ENCODE results near the gene NFATC2IP. TPM values are rescaled to one million over a fixed set of nuclear protein-coding genes. Genes with fewer than 3 reads are reported as not detected.

Gene NFATC2IP
- total and polyA plus RNA-seq, 10 of the 15 experiments (the other 5 are each of a cell fraction or from before 2014, with no cell fraction given), result 12.2 to 93.9 (median 46.9) TPM

DNA sequence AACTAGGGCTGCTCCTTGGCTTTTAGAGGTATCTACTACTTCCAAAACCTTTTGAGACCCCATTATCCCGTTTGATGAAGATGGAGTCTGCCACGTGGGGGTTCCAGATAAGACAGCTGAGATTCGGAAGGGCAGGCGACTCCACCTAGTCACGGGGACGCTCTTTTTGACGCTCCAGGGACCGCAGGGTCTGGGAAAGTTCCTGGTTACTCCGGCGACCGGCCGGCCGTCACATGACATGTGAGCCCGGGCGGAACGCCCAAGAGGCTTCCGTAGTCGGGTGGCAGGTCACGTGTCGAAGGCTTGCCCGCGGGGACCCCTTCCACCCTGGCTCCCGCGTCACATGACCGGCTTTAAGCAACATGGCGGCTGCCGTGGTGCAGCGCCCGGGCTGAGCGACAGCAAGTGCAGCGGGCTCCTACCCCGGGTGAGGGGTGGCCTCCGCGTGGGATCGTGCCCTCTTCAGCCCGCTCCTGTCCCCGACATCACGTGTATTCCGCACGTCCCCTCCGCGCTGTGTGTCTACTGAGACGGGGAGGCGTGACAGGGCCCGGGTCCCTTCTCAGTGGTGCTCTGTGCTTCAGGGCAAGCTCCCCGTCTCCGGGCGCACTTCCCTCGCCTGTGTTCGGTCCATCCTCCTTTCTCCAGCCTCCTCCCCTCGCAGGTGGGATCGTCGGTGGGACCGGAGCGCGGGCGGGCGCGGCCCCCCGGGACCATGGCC is 23.9 kb downstream of the NFATC2IP start, which contains the start of gene SPNS1 (continued):
- peak; percentile 52 to 61; a peak in 1 of 4 replicates for TF ChIP-seq EP300 (IDR thresholded peaks at IDR 0.05; ENCODE audit: borderline replicate concordance in 1 of 2, control insufficient read depth in 1 of 2, low read depth in 2 of 2, low read length in 2 of 2)
- no peak for TF ChIP-seq SUZ12 (IDR thresholded peaks at IDR 0.05; ENCODE audit: unreplicated experiment)
- no peak; the same call in 1 of the 2 replicates for TF ChIP-seq RB1 (IDR thresholded peaks at IDR 0.05; ENCODE audit: borderline replicate concordance)
- TF ChIP-seq IRF4 (IDR thresholded peaks at IDR 0.05; ENCODE audit: low read depth, low read length), result peak; percentile 74; the same call in 1 of the 2 replicates
- TF ChIP-seq, protein P1, sequence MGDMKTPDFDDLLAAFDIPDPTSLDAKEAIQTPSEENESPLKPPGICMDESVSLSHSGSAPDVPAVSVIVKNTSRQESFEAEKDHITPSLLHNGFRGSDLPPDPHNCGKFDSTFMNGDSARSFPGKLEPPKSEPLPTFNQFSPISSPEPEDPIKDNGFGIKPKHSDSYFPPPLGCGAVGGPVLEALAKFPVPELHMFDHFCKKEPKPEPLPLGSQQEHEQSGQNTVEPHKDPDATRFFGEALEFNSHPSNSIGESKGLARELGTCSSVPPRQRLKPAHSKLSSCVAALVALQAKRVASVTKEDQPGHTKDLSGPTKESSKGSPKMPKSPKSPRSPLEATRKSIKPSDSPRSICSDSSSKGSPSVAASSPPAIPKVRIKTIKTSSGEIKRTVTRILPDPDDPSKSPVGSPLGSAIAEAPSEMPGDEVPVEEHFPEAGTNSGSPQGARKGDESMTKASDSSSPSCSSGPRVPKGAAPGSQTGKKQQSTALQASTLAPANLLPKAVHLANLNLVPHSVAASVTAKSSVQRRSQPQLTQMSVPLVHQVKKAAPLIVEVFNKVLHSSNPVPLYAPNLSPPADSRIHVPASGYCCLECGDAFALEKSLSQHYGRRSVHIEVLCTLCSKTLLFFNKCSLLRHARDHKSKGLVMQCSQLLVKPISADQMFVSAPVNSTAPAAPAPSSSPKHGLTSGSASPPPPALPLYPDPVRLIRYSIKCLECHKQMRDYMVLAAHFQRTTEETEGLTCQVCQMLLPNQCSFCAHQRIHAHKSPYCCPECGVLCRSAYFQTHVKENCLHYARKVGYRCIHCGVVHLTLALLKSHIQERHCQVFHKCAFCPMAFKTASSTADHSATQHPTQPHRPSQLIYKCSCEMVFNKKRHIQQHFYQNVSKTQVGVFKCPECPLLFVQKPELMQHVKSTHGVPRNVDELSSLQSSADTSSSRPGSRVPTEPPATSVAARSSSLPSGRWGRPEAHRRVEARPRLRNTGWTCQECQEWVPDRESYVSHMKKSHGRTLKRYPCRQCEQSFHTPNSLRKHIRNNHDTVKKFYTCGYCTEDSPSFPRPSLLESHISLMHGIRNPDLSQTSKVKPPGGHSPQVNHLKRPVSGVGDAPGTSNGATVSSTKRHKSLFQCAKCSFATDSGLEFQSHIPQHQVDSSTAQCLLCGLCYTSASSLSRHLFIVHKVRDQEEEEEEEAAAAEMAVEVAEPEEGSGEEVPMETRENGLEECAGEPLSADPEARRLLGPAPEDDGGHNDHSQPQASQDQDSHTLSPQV (IDR thresholded peaks at IDR 0.05), result no peak
- no peak for TF ChIP-seq NRF1 (conservative IDR thresholded peaks at IDR 0.05; ENCODE audit: low read depth, low read length)
- peak; percentile 99 for TF ChIP-seq YY1 (IDR thresholded peaks at IDR 0.05; ENCODE audit: low read depth, low read length)
- TF ChIP-seq NKRF (conservative IDR thresholded peaks at IDR 0.05), result peak; percentile 98
- no peak for TF ChIP-seq ZSCAN29 (IDR thresholded peaks at IDR 0.05)
- TF ChIP-seq IRF3 (IDR thresholded peaks at IDR 0.05), result no peak; the same call in 1 of the 2 replicates
- TF ChIP-seq FOS (IDR thresholded peaks at IDR 0.05; ENCODE audit: borderline replicate concordance, extremely low read depth, insufficient read length), result peak; percentile 51
- TF ChIP-seq ZZZ3 (IDR thresholded peaks at IDR 0.05; ENCODE audit: control insufficient read depth, insufficient read length, low read depth), result no peak
- TF ChIP-seq CHD1 (IDR thresholded peaks at IDR 0.05; ENCODE audit: low read depth, low read length), result no peak
- peak; percentile 53; the same call in 1 of the 2 replicates for TF ChIP-seq BMI1 (IDR thresholded peaks at IDR 0.05; ENCODE audit: borderline replicate concordance)
- no peak for TF ChIP-seq ESRRA (IDR thresholded peaks at IDR 0.05; ENCODE audit: low read length)
- no peak for TF ChIP-seq CHD4 (IDR thresholded peaks at IDR 0.05)
- 0 out of 2 replicates have a peak, but pooled peaks have one; percentile 47 for TF ChIP-seq MTA2 (IDR thresholded peaks at IDR 0.05; ENCODE audit: low read depth)
- peak; percentile 82 for TF ChIP-seq NR2F1 (conservative IDR thresholded peaks at IDR 0.05)
- no peak for TF ChIP-seq BRCA1 (IDR thresholded peaks at IDR 0.05; ENCODE audit: low read depth, low read length)
- peak; percentile 21; the same call in 1 of the 2 replicates for TF ChIP-seq HDGF (IDR thresholded peaks at IDR 0.05)
- no peak for TF ChIP-seq CBX5 (IDR thresholded peaks at IDR 0.05; ENCODE audit: low read depth)
- peak; percentile 60; the same call in 1 of the 2 replicates for TF ChIP-seq SREBF1 (IDR thresholded peaks at IDR 0.05; ENCODE audit: low read length)
- peak; percentile 66; the same call in 1 of the 2 replicates for TF ChIP-seq MEF2A (IDR thresholded peaks at IDR 0.05; ENCODE audit: insufficient read depth, low read depth, low read length)
- 0 out of 2 replicates have a peak, but pooled peaks have one; percentile 61 for TF ChIP-seq GATAD2B (conservative IDR thresholded peaks at IDR 0.05; ENCODE audit: low read depth)
- peak; percentile 94 for TF ChIP-seq IKZF1 (conservative IDR thresholded peaks at IDR 0.05)
